NCI-H510A treated with DMSO at 0.1 percent for 48 hours (cell line): ENCODE measurements around the gene ERBB4.
"Not testable (repeated sequence)": the region's sequence is repeated elsewhere in the genome, so short reads cannot be mapped to it uniquely, and the experiment has no call there.

ENCODE experiments used
- DNase-seq: peaks from one replicate; lab custom pipeline; 2025; lab: John Stamatoyannopoulos, UW

Gene ERBB4

DNA sequence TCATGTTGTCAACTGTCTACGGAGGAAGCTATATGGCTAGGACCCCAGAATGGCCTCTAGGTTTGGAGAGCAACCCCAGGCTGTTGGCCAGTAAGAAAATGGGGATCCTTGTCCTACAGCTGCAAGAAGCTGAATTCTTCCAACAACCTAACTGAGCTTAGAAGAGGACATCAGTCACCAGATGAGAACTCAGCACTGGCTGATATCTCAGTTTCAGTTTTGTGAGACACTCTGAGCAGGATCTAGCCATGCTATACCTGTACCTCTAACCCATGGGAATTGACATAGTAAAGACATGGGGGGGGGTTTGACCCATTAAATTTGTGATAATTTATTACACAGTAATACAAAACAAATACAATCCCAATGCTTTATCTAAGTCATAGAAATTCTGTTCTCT, 312.5 kb downstream of the ERBB4 start:
- no peak for DNase-seq

DNA sequence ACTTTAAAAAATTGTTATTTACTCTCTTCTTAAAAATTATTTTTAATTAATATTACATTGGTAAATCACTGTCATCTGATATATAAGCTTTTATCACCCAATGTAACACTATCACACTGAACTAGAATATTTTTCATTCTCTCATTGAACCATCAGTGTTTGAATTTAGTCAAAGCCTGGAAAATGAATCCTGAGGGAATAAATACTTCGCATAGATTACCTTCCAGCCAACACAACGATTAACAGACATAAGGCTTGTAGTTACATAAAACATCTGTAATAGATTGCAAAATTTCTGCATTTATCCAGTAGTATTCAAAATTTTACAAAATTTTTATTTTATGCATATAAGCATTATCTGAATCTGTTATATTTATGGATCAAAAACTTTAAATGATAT, 314.9 kb downstream of the ERBB4 start:
- DNase-seq, result no peak

DNA sequence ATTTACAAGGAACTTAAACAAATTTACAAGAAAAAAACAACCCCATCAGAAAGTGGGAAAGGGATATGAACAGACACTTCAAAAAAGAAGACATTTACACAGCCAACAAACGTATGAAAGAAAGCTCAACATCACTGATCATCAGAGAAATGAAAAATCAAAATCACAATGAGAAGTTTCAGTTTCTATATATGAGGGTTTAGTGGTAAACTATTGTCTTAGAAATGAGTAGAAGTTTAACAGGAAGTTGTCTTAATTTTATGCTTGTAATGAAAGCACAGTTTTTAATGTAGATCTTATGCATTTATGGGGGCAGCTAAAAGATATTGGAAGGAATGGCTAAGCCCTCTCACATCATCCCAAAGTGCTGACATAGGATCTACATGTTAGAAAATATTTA, 325.4 kb downstream of the ERBB4 start:
- DNase-seq, result no peak

DNA sequence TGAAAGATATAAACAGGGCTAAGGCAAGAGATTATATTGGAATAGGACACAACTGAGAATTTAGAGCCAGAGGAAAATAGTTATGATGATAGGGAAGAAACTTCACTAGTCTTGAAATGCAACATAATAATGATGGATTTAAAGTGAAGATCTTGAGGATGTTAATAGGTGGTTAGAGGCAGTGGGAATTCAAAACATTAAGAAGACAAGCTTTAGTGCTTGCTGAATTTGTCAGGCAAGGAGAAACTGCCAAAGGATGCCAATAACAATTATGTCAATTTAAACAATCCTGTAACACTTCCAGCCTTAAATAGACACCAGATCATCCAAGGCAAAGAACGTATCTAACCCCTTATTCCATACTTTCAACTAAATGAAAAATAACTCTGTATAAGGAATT, 330.1 kb downstream of the ERBB4 start:
- DNase-seq, result no peak

DNA sequence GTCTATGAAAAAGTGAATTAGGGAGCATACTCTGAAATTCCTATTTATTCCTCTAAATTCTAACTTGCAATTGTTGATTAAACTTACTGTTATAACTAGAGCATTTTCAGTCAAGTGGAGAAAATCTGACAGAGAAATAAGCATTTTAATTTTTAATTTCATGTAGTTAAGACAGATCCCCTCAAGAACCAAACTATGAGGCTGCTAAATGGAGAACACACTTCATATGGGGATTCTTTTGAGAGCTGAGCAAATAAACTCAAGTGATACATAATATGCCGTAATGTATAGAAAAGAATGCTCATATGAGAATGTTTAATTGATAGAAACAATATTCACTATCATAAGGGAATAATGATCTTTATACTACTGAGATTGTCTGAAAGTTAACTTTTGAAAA, 340.8 kb downstream of the ERBB4 start:
- peak; percentile 54 for DNase-seq

DNA sequence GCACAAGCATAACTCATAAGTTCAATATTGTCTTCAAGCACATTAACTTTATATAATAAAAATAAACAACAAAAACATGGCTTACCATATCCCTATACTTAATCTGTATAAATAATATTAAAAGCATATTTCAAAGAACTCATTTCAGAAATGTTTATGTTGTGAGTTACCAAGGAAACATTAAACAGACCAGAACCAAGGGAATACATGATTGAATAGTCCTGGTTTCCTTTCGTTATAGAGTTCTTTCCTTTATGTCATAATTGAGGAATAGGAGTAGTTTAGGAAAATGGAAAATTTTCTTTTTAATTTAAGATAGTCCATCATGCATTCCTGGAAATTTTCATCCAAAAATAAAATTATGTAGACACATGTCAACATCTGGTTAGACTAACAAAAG, 343.0 kb downstream of the ERBB4 start:
- DNase-seq, result no peak

DNA sequence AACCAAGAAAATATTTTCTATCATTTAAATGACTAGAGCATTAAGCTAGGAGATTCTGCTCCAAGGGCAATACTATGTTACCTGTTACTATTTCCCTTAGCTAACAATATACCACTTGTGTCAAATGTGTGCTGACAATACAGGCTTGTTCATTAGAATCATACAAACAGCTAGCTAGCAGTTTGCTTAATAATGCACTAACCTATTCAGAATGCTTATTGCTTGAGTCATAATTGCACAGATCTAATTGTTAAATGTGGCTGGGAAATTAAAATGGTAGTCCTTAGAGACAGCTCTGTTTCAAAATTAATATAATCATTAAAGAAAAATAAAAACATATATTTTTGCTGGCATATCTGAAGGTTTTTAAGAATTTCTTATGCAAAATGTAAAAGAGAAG, 344.2 kb downstream of the ERBB4 start:
- no peak for DNase-seq

DNA sequence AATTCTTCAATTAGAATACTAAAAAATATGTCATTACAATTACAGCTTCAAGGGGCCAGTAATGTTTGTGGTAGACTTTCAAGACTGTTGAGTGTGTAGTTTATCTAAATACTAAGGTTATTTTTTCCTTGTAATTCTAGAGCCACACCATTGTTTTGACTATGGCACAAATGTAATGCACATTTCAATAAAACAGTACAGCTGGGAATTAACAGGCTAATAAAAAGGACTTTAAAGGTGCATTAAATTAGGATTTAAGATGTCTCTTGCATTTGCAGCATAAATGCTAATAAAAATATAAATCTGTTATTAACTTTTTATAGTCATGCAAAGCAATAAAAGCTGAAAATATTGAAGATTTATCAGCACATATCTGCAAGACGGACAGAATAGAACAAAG, 344.8 kb downstream of the ERBB4 start:
- no peak for DNase-seq

DNA sequence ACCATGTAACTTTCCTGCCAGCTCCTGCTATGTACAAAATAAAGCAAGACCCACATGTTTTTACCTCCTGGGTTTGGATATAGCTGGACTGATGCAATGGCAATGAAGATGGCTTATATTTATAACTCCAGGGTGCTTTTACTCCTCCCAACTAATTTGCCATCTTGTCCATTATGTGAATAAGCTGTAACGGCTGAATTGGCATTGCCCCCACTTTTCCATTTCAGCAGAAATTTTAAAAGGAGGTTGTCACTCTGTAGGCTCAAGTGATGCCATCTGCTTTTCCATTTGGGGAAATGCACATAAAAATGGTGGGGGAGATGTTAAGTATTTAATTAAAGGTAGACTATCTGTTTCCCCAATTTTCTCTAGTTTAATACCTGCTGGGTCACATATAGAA, 345.5 kb downstream of the ERBB4 start:
- DNase-seq, result no peak

DNA sequence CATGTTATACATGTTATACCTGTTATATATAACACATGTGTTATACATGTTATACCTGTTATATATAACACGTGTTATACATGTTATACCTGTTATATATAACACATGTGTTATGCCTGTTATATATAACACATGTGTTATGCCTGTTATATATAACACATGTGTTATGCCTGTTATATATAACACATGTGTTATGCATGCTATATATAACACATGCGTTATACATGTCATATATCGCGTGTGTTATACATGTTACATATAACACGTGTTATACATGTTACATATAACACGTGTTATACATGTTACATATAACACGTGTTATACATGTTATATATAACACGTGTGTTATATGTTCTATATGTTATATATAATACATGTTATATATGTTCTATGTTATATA, 347.2 kb downstream of the ERBB4 start:
- not testable (repeated sequence) for DNase-seq

DNA sequence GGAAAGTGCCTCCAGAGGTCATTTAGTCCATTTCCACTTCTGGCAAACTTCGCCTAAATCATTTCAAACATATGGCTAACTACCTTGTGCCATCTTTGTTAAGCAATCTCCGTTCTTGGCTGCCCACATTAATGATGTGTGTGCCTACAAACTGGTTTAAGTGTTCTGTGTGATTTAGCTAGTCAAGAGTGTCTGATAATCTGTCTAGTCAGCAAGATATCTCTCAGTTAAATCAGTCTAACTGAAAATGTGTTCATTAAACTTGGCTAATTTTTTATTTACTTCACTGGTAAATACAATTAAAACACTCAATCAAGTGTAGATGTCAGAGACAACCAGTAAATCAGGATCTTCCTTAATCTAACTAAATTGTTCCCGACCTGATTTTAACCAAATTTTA, 352.4 kb downstream of the ERBB4 start:
- no peak for DNase-seq

DNA sequence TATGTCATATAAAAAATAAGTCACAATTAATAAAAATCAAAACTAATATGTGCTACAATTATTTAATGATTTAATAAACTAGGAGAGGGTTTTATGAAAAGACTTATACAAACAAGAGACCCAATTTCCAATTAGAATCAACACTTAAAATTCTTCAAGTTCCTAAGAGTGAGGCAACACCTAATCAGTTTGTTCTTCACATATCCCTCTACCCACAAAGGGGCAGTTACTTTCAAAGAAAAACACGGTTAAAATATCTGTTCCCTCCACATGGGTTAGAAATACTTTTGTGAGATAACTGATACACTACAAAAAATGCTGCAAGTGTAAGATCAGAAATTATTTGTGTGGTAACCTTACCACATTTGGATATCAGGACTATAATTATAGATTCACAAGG, 357.0 kb downstream of the ERBB4 start:
- DNase-seq, result no peak

DNA sequence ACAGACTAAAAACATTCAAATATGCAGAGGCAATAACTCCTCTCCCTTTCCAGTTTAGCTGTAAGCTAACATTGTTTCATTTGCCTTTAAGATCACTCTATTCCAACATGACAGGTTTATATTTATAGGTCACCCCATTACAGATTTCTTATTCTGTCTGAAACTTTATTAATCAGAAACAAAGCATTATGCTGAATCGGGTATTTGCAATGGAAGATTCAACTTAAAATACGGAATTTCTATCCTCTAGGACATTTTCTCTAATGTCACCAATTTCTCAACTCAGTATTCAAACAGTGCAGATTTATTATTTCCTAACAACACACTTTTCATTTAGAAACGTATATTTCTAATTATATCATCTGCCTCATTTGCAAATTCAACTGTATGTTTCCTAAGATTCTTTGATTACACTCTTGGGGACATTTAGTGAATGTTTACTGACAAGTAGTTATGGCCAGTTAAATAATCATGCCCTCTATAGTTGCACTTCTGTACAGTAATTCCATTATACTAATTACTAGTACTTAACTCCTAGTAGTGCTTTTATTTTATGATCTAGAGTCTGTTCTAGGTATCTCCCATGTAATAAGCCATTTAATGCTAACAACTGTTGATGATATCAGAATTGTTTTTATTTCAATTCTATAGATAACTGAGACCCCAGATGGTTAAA, 358.1 kb downstream of the ERBB4 start:
- DNase-seq, result no peak

DNA sequence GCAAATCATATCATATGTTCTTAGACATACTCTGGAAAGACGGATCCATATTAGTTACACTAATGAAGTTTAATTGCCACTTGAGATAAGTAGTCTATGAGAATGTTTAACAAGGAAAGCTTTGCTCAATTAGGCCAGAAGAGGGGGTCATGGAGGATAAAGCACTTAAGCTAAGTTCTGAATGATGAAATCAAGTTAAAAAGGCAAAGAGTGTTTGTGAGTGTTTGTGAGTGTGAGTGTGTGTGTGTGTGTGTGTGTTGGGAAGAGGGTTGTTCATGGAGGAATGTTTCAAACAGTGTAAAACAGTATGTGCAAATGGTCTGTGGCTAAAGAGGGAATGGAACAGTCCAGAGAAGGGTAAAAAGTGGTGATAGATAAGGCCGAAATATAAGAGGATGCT, 360.9 kb downstream of the ERBB4 start:
- DNase-seq, result peak; percentile 15

DNA sequence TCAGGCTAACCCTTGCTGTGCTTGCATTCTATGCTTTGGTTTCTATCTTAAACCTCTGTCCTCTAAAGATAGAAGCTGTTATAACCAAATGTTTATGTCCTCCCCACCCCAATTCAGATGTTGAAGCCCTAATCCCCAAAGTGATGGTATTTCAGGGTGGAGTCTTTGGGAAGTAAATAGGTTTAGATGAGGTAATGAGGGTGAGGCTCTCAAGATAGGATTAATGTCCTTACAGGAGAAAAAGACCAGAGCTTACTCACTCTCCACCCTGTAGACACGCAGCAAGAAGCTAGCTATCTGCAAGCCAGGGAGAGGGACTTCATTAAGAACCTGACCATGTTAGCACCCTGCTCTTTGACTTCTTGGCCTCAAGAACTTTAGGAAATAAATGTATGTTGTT, 362.5 kb downstream of the ERBB4 start:
- DNase-seq, result no peak

DNA sequence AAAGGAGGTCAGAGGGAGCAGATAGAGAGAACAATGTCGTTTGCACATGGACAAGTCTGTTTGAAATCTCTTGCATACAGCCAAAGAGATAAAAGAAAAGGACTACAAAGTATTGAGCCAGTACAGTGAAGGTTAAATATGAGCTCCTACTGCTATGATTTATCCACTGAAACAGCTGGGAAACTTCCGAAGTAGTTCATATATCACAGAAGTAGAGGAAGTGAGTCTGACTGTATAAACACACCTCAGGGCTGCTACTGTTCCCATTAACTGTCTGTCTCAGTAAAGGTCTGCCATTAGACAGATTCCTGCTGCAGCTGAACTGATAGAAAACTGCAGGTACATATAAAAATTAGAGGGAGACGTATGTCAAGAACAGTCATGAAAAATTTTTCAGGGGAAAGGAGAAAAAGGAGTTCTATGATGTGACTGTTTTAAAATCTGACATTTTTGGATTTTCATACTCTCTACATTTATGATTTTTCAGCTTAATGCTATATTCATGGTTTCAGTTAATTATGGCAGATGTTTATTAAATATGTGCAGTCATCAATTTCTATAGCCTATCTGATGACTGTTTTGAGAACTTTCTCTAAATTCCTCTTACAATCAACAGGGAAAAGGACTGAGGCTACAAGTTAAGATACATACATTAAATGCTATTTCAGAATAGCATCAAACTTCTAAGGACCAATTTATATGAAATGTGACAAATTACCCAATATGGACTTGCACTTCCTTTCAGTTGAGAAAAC, 364.7 kb downstream of the ERBB4 start:
- peak; percentile 31 for DNase-seq

DNA sequence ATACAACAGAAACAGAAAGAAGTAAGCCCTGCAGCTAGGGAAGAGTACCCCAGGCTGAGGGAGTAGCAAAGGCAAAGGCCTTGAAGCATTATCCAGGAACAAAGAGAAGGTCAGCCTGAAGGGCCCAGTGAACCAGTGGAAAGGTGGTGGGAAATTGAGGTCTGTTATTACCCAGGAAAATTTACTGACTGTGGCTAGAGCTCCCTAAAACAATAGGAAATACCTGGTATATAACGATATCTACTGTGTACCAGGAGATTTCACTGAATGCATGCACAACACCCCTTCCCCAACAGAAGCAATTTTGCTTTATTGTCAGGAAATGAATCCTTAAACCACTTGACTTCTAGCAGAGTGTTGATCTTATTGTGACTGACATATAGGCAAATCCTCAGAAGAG, 365.3 kb downstream of the ERBB4 start:
- no peak for DNase-seq

DNA sequence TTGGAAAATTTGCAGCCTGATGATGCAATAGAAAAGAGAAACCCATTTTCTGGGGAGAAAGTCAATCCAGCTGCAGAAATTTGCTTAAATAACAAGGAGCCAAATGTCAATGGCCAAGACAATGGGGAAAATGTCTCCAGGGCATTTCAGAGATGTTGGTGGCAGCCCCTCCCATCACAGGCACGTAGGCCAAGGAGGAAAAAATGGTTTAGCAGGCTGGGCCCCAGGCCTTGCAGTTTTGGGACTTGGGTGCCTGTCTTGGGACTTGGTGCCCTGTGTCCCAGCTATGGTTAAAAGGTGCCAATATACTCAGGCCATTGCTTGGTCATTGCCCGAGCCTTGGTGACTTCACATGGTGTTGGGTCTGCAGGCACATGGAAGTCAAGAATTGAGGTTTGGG, 368.2 kb downstream of the ERBB4 start:
- DNase-seq, result no peak

DNA sequence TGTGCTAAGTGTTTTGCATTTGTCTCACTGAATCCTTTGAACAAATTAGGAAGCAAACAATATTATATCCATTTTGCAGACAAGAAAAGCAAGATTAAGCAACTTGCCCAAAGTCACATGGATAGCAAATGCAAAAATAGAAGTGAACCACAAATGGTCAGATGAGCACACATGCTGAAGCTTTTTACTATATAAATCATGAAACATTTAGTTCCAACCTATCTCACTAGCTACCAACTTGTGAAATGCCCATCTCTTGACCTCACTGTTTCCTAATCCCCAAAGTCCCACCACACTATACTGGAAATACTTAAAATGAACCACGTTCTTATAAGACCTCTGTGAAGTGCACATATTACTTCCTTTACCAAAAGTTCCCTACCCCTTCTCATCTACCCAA, 380.5 kb downstream of the ERBB4 start:
- no peak for DNase-seq

DNA sequence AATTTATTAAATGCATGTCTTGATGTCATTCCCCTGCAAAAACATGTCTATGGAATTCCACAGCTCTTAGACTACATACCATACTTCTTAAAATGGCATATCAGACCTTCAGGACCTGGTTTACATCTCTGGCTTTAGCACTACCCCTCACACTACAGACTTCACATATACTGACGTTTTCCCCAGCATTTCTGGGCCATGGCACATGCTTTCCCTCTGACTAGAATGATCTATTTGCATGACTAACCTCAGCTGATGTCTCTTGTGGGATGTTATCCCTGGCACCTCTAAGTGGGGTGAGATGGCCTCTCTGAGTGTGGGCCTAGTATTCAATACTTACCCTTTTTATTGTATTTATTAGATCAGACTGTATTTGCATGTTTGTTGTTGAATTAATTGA, 381.6 kb downstream of the ERBB4 start:
- DNase-seq, result no peak

DNA sequence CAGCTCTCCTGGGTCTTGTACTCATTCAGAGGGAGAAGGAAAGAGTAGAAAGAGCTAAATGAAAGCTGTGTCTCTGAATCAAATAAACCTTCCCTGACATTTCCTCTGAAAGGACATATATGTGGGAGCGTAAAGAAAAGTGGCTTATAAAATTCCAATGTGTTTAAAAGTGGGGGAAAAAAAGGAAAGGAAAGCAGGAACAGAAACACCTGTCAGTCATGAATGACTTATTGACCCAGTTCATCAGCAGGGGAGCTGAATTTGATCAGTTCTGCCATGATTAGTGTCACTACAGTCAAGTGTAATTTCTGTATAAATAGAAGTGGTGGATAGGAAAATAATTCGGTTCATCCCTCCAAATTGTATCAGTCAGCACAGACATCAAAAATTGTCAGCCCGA, 382.5 kb downstream of the ERBB4 start:
- DNase-seq, result no peak

DNA sequence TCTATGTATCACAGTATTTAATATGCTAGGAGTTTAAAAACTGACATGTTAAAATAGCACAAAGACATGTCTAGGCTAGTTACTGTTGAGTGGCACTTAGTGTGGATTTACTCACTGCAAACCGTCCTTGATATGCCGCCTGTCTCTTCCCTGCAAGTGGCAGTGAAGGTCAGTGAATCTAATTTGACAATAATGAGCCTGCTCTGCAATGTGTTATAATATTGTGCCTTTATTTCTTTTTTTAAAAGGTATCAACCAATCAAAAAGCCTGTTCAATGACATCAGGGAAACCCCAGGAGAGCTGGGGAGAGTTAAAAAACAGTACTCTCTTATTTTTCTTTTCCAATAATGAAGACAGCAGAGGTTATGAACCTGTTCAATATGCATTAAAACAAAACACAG, 384.1 kb downstream of the ERBB4 start:
- DNase-seq, result peak; percentile 91

DNA sequence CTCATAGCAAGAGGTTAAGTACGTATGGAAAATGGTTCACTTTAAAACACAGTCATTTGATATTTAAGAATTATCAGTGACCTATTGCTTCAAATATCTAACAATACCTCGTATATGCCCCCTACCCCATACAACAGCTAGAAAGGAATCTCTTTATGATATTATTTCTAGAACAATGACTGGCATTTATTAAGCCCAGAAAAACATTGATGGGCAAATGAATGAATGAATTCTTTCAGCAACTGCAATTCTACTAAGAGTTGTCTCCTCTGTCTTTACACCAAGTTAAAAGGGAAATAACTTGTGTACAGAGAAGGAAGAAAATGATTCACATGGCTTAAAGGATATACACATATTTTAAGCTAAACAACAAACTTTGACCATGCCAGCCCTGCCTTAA, 384.7 kb downstream of the ERBB4 start:
- no peak for DNase-seq

DNA sequence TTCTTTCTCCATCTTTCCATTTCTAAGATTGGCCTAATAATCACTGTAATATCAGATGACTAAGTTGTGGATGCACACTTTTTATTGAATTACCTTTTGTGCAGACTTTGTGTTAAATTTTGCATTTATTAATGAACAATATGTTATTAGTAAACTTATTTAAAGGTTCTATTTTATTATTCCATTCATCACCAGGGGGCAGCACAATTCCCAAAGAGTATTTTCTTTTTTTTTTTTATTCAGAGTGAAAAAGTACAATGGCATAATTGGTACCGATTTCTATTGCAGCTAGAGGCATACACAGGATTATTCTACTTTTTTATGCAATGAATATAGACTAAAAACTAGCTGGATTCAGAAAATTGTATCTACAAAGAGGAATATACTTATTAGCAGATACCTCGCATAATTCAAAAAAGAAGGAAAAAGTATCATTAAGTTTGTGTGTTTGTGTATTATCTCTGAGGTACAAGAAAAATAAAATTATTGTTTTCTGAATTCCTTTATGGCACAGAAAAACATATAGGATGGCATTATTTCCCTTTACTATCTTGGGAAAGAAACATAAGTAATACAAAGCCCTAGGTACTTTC, 390.6 kb downstream of the ERBB4 start:
- DNase-seq, result no peak
